Tibial nerve (tissue), 4 donors: ENCODE results near the gene FYCO1.

Experiments
- CTCF ChIP-seq, 5 experiments: fragments of 200-600 bp in 3 of 5; fragments of 450-650 bp in 2 of 5; sonication (generic) in 3 of 5; IDR thresholded peaks; one replicate each; pipeline ENCODE4 v1.5.1; 2016 to 2019; ENCODE audit warnings: antibody characterized with exemption in 5 of 5, mild to moderate bottlenecking in 3 of 5, moderate library complexity in 2 of 5
- EP300 ChIP-seq, 2 donors: sonication (generic); formaldehyde crosslinking; IDR thresholded peaks; one replicate each; pipeline ENCODE4 v1.6.1; 2017; ENCODE audit warnings: antibody characterized with exemption in 2 of 2, mild to moderate bottlenecking in 1 of 2

DNA sequence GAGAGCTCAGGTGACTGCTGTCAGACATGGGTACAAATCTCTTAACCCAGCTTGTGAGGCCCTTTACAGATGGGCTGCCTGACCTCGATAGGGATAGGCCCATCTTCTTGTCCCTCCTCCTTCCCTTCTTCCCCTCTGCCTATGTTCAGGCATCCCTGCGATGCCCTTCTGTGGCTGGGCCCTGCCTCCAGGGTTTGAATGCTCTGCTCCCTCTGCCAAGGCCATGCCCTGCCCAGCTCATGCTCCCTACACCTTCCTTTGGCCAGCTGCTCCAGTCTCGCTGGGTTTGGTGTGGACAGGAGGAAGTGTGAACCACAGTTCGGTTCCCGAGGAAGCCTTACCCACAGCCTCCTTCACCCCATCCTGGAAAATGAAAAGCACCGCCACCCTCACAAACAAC is 4.3 kb downstream of the FYCO1 start:
- no peak for TF ChIP-seq EP300 (IDR thresholded peaks at IDR 0.05)
- TF ChIP-seq CTCF (IDR thresholded peaks at IDR 0.05): no peak
